GM23248 (cell line): ENCODE measurements around the gene B3GALT5. TPM values are rescaled to one million over a fixed set of nuclear protein-coding genes. Genes with fewer than 3 reads are reported as not detected.

Experiments used
- DNase-seq: peaks from one replicate; pipeline ENCODE4 v3.0.0-alpha.2; 2015
- H2AFZ ChIP-seq: fragments of 200-600 bp; sonication (generic); 2 replicates; pipeline ENCODE4 v1.6.1; 2016; ENCODE audit warnings: antibody characterized with exemption
- H3F3A ChIP-seq: fragments of 200-600 bp; sonication (generic); 2 replicates; pipeline ENCODE4 v1.6.1; 2016; ENCODE audit warnings: mild to moderate bottlenecking, antibody characterized with exemption, mixed run types; ENCODE audit not compliant: insufficient read depth
- H3K27ac ChIP-seq: fragments of 200-600 bp; sonication (generic); 2 replicates; pipeline ENCODE4 v1.5.1; 2016; ENCODE audit warnings: mild to moderate bottlenecking
- H3K27me3 ChIP-seq: fragments of 200-600 bp; sonication (generic); replicated peaks from 2 replicates; pipeline ENCODE4 v1.6.1; 2016; ENCODE audit warnings: mild to moderate bottlenecking; ENCODE audit not compliant: insufficient read depth
- H3K36me3 ChIP-seq: fragments of 200-600 bp; sonication (generic); 2 replicates; pipeline ENCODE4 v1.6.1; 2016; ENCODE audit warnings: low read depth, mild to moderate bottlenecking
- H3K4me1 ChIP-seq: fragments of 200-600 bp; sonication (generic); 2 replicates; pipeline ENCODE4 v1.6.1; 2016; ENCODE audit warnings: mild to moderate bottlenecking; ENCODE audit not compliant: insufficient read depth
- H3K4me2 ChIP-seq: fragments of 200-600 bp; sonication (generic); one replicate; pipeline ENCODE4 v1.6.1; 2016; ENCODE audit warnings: mild to moderate bottlenecking; ENCODE audit not compliant: unreplicated experiment
- H3K4me3 ChIP-seq: fragments of 200-600 bp; sonication (generic); 2 replicates; pipeline ENCODE4 v1.5.1; 2016; ENCODE audit warnings: mild to moderate bottlenecking
- H3K79me2 ChIP-seq: fragments of 200-600 bp; sonication (generic); 2 replicates; pipeline ENCODE4 v1.6.1; 2016; ENCODE audit warnings: mild to moderate bottlenecking; ENCODE audit not compliant: insufficient read depth
- H3K9ac ChIP-seq: fragments of 200-600 bp; sonication (generic); 2 replicates; pipeline ENCODE4 v1.6.1; 2016; ENCODE audit warnings: mild to moderate bottlenecking
- H3K9me2 ChIP-seq: fragments of 200-600 bp; sonication (generic); 2 replicates; pipeline ENCODE4 v1.6.1; 2016; ENCODE audit warnings: mixed run types, mild to moderate bottlenecking, moderate library complexity; ENCODE audit not compliant: insufficient read depth
- H3K9me3 ChIP-seq: fragments of 200-600 bp; sonication (generic); one replicate; pipeline ENCODE4 v1.6.1; 2017; ENCODE audit warnings: low read depth
- H4K20me1 ChIP-seq: fragments of 200-600 bp; sonication (generic); 2 replicates; pipeline ENCODE4 v1.6.0; 2016; ENCODE audit not compliant: insufficient read depth
- EZH2 ChIP-seq: fragments of 200-600 bp; sonication (generic); IDR thresholded peaks from 2 replicates; pipeline ENCODE4 v1.6.1; 2018; ENCODE audit warnings: antibody characterized with exemption, mild to moderate bottlenecking; ENCODE audit not compliant: insufficient read depth, poor library complexity, severe bottlenecking
- EZH2phosphoT487 ChIP-seq: fragments of 200-600 bp; sonication (generic); IDR thresholded peaks from 2 replicates; pipeline ENCODE4 v1.6.1; 2018; ENCODE audit warnings: antibody characterized with exemption, moderate library complexity, mild to moderate bottlenecking, low read depth; ENCODE audit not compliant: insufficient read depth
- WGBS, 2 experiments: methylation state at CpG; one replicate each; pipeline ENCODE4 v1.1.6; 2015 to 2017; ENCODE audit warnings: low lambda C conversion rate in 2 of 2, low coverage in 1 of 2; ENCODE audit errors: missing lambda C conversion rate in 2 of 2; 5-methylcytosine and 5-hydroxymethylcytosine counted together
- in situ Hi-C: fragments of 300-500 bp; cut with MboI; formaldehyde crosslinking; loops from 2 replicates; pipeline ENCODE4 v1.15.0; 2020
- polyA plus RNA-seq: library from polyadenylated mRNA; unstranded; fragments of >200 nt; fragmentation: Nextera tagmentation; extraction: Ambion mirVana; gene quantifications from 2 replicates; pipeline ENCODE4 v1.2.1, GENCODE V29; 2016
- total RNA-seq: library from RNA; depleted of rRNA; stranded (reverse); fragments of >200 nt; shearing (Covaris generic); gene quantifications from 2 replicates; pipeline ENCODE4 v1.2.3, GENCODE V29; 2014

B3GALT5 gene
- total and polyA plus RNA-seq, 2 experiments from 2014 or later = not detected

DNA sequence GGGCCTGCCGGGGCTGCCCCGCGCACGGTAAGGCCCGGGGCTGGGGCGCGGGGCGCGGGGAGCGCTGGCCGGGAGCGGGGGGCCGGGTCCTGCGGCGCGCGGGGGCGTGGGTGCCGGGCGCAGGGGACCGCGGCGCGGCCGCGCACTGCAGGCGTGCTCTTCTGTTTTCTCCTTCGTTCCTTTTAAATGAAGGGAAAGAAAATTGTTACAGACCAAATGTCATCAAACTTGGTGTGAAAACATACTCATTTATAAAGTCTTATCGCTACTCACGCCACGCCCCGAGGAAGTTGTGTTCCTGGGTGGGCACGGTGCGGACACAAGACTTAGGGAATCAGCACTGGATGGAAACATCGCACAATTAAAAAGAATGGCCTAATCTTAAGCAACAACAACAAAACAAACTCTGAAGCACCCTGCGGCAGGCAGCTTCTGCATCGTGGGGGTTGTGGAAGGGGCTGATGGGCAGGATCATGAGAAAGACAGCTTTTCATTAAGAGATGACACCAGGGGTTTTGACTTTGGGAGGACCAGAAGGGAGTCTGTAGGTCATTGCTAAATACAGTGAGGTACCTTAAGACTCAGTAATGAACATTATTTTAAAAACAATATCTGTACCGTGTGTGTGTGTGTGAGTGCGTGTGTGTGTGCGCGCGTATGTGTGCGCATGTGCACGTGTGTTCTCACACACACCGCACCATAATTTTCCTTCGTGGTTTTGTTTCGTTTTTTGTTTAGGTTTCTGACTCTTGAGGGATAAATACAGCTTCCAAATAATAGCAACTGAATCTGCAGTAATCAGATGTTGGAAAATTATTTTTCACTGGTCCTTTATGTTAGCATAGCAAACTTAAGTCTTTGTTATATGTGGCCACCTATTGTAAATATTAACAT lies 548 bp downstream of the B3GALT5 start:
- peak overlapping the region; percentile 55; the same call in 1 of the 2 replicates for H3K4me3 ChIP-seq
- TF ChIP-seq EZH2 = no peak
- no peak for TF ChIP-seq EZH2phosphoT487
- no peak overlapping the region for H3K27ac ChIP-seq
- no peaks in the 10 kb centered on the region for H3K9me2 ChIP-seq
- no peaks in the 10 kb centered on the region for H3K9me3 ChIP-seq
- 13 to 16% methylated on average over 26 to 47 of the region's 47 CpGs for WGBS, 2 experiments
- H2AFZ ChIP-seq = no peak overlapping the region
- no peaks in the 10 kb centered on the region for H3K79me2 ChIP-seq
- H3K9ac ChIP-seq = no peak overlapping the region
- no peaks in the 10 kb centered on the region for H4K20me1 ChIP-seq
- no peaks in the 10 kb centered on the region for H3K4me1 ChIP-seq
- in situ Hi-C loops = no loop called here
- DNase-seq = no peak
- no peaks in the 10 kb centered on the region for H3F3A ChIP-seq
- no peaks in the 10 kb centered on the region for H3K36me3 ChIP-seq
- H3K27me3 ChIP-seq = peaks cover 47% of the 10 kb centered on the region
- no peak overlapping the region for H3K4me2 ChIP-seq

DNA sequence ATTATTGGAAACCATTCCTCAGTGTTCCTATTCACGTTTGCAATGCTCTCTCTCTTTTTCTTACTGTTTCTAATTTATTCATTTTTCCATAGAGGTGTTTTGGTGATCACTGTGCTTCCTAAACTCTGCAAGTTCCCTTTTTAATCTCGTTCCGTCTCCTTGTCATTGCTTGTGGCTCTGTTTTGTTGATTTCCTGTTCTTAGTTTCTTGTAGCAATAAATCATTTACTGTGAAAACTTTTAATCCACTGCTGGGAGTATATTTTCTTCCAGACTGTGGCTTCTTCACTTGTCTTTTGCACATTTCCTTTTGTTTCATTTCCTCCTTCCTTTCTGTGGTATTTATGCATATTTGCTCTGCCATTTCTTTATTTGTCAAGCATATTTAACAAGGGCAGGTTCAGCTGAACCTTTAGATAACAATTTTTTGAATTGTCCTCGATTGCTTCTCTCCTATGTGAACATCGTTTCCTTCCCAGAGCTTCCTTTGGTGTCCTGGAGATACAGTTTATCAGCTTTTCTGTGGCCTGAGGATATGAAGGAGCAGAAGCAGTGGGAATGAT lies 3.6 kb downstream of the B3GALT5 start:
- H3K4me1 ChIP-seq = no peaks in the 10 kb centered on the region
- H3K36me3 ChIP-seq = no peaks in the 10 kb centered on the region
- H2AFZ ChIP-seq = no peak overlapping the region
- H3K9me2 ChIP-seq = no peaks in the 10 kb centered on the region
- in situ Hi-C loops = no loop called here
- H3K79me2 ChIP-seq = no peaks in the 10 kb centered on the region
- 7 to 10% methylated on average over 5 of the region's 5 CpGs for WGBS, 2 experiments
- H3K9me3 ChIP-seq = no peaks in the 10 kb centered on the region
- H3K4me2 ChIP-seq = no peak overlapping the region
- H3F3A ChIP-seq = no peaks in the 10 kb centered on the region
- H3K9ac ChIP-seq = no peak overlapping the region
- no peak overlapping the region for H3K4me3 ChIP-seq
- H3K27ac ChIP-seq = no peak overlapping the region
- no peaks in the 10 kb centered on the region; the same call in 1 of the 2 replicates for H4K20me1 ChIP-seq
- peaks cover 47% of the 10 kb centered on the region for H3K27me3 ChIP-seq
- TF ChIP-seq EZH2 (no peak), EZH2phosphoT487 (no peak)
- no peak for DNase-seq

DNA sequence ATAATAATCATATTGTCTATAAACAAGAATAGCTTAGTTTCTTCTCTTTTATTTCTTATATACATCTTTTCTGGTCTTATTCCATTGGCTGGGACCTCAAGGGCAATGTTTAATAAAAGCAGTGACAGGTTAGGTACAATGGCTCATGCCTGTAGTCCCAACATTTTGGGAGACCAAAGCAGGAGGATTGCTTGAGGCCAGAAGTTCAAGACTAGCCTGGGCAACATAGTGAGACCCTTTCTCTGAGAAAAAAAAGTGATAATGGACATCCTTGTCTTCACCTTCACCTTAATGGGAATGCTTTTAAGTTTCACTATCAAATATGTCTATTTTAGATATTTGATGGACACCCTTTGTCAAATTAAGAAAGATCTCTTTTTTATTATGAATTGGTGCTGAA lies 8.1 kb downstream of the B3GALT5 start:
- H3K4me2 ChIP-seq = no peak overlapping the region
- in situ Hi-C loops = no loop called here
- no peak for DNase-seq
- no peaks in the 10 kb centered on the region for H3K4me1 ChIP-seq
- H3K4me3 ChIP-seq = no peak overlapping the region
- no peaks in the 10 kb centered on the region for H3K9me2 ChIP-seq
- no peaks in the 10 kb centered on the region for H3F3A ChIP-seq
- no peaks in the 10 kb centered on the region; the same call in 1 of the 2 replicates for H4K20me1 ChIP-seq
- H3K36me3 ChIP-seq = no peaks in the 10 kb centered on the region
- H3K27ac ChIP-seq = no peak overlapping the region
- H3K27me3 ChIP-seq = peaks cover 11% of the 10 kb centered on the region
- no peak for TF ChIP-seq EZH2phosphoT487
- TF ChIP-seq EZH2 = no peak
- no peaks in the 10 kb centered on the region for H3K79me2 ChIP-seq
- no peak overlapping the region for H2AFZ ChIP-seq
- H3K9ac ChIP-seq = no peak overlapping the region
- no peaks in the 10 kb centered on the region for H3K9me3 ChIP-seq

GRCh38 chr21:39625211-39625895 lies 12.6 kb downstream of the B3GALT5 start:
- Histone ChIP-seq H2AFZ (no peak overlapping the region), H4K20me1 (no peaks in the 10 kb centered on the region; the same call in 1 of the 2 replicates), H3K79me2 (no peaks in the 10 kb centered on the region), H3K27me3 (no peaks in the 10 kb centered on the region), H3F3A (no peaks in the 10 kb centered on the region), H3K9me2 (no peaks in the 10 kb centered on the region), H3K36me3 (no peaks in the 10 kb centered on the region), H3K4me2 (no peak overlapping the region), H3K9me3 (no peaks in the 10 kb centered on the region), H3K9ac (no peak overlapping the region), H3K4me3 (no peak overlapping the region), H3K4me1 (0 out of 2 replicates have a peak, but pooled peaks cover under 1% of the 10 kb centered on the region), H3K27ac (no peak overlapping the region)
- 47 to 53% methylated on average over 12 of the region's 12 CpGs for WGBS, 2 experiments
- in situ Hi-C loops = no loop called here
- DNase-seq = no peak
- TF ChIP-seq EZH2phosphoT487 = no peak
- TF ChIP-seq EZH2 = no peak
